ENCODE results near the gene HDAC11.
"Not testable (repeated sequence)": the region's sequence is repeated elsewhere in the genome, so short reads cannot be mapped to it uniquely, and the experiment has no call there.

Gene HDAC11

GRCh38 chr3:13479582-13480339 lies at the start of gene HDAC11:
TSS of gene HDAC11 (plus strand) at chr3:13480306. CDS start at chr3:13480348, 42 bp downstream.
- peak; percentile 98 for DNase-seq

- not testable (repeated sequence) for DNase-seq
Measured at GRCh38 chr3:13430411-13430875, 49.7 kb upstream of the HDAC11 start.

DNA sequence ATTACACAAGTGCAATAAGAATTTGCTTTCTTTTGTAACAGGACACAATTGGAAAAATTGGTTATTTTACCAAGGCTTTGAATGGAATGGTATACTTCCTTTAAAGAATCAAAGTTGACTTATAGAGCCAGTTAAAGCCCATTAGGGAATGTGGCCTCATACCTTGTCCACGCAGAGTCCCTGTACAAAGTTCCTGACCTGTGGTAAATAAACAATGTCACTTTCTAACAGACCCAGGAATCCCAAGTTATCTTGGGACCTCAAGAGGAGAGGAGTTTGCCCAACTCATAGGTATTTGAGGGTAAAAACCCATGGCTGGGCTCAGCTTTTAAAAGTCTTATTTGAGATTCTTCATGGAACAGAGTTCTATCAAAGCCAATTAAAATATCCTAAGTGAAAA lies 48.0 kb upstream of the HDAC11 start:
- DNase-seq = no peak

DNA sequence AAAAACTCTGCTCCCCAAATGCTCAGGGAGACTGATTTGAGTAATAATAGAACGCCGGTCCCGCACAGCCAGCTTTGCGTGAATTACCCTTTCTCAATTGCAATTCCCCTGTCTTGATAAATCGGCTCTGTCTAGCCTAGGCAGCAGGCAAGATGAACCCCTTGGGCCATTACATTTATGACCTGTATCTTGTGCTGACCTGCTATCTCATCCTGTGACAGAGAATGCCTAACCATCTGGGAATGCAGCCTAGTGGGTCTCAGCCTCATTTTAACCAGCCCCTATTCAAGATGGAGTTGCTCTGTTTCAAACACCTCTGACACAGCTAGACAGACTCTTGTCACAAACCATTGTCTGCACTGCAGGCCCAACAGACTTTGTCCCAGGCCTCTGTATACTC lies 46.2 kb upstream of the HDAC11 start:
- no peak for DNase-seq

DNA sequence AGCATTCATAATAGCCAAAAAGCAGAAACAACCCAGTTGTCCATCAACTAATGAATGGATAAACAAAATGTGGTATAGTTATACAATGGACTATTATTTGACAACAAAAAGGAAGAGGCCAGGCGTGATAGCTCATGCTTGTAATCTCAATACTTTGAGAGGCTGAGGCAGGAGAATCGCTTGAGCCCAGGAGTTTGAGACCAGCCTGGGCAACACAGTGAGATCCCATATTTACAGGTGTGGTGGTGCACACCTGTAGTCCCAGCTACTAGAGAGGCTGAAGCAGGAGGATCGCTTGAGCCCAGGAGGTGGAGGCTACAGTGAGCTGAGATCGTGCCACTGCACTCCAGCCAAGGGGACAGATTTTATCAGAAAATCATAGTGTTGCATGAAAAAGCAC lies 43.9 kb upstream of the HDAC11 start:
- DNase-seq = not testable (repeated sequence)

- no peak for DNase-seq
Measured at GRCh38 chr3:13440204-13440817, 39.8 kb upstream of the HDAC11 start.

GRCh38 chr3:13442882-13443281 lies 37.2 kb upstream of the HDAC11 start:
- DNase-seq = not testable (repeated sequence)

DNA sequence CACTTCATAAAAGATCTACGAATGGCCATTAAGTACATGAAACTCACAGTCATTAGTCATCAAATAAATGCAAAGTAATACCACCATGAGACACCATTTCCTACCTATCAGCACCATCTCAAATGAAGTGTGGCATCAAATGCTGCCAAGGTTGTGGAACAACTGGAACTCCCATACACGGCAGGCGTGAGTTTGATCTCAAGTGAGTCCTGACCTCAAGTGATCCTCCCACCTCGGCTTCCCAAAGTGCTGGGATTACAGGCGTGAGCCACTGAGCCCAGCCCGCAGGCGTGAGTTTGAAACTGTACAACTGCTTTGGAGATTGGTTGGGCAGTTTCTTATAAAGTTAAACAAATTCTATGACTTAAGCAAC lies 28.8 kb upstream of the HDAC11 start:
- peak in 1 of 2 donors; percentile 40 for DNase-seq

- DNase-seq = peak; percentile 43 to 74
Measured at GRCh38 chr3:13452490-13453335, 27.4 kb upstream of the HDAC11 start.

DNA sequence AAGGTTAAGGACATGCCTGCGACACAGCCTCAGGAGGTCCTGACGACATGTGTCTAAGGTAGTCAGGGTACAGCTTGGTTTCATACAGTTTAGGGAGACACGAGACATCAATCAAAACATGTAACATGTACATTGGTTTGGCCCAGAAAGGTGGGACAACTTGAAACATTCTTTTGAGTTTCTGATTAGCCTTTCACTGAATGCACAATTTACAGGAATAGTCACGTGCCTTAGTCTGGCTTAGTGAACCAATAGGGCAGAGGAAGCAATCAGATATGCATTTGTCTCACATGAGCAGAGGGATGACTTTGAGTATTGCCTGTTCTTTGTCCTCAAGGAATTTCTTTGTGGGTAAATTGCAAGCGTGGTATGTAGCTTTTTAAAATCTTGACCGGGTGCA lies 24.5 kb upstream of the HDAC11 start:
- DNase-seq = no peak

DNA sequence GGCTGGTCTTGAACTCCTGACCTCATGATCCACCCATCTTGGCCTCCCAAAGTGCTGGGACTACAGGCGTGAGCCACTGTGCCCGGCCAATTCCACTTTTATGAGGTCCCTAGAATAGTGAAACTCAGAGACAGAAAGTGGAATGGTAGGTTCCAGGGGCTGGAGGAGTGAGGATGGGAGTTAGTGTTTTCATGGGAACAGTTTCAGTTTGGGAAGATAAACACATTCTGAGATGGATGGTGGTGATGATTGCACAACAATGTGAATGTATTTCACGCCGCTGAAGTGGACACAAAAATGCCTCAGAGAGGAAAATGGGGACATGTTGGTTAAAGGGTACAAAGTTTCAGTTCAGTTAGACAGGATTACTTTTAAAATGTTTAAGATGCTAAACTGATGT lies 22.5 kb upstream of the HDAC11 start:
- no peak for DNase-seq

DNA sequence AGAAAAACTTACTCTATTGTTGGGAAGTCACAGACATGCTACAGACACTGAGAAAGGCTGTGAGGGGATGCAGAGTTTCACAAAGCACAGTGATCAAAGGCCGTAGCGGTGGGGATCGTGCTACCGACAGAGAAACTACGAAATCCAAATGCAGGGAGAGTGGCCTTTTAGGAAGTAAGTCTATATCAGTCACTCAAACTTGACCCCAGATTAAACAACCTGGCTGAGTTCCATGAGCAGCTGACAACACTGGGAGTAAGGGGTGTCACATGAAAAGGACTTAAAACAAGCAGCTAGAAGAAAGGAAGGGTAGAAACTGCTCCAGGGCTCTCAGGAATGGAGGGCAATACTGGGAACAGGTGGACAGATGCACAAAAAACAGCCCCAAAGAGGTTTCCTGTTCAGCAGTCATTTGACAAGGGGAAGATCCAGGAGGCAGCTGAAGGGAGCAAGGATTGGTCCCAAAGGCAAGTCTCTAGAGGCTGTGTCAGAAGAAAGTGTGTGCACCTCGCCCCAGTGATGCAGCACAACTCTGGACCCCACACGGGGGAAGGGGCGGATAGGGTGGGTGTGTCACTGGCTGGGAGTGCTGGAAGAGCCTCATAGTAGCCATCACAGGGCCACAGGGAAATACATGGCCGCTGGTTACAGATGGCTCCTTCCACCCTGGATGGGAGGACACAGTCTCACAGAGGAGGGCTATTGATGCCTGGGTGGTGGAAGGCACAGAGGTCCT lies 20.3 kb upstream of the HDAC11 start:
- no peak for DNase-seq

DNA sequence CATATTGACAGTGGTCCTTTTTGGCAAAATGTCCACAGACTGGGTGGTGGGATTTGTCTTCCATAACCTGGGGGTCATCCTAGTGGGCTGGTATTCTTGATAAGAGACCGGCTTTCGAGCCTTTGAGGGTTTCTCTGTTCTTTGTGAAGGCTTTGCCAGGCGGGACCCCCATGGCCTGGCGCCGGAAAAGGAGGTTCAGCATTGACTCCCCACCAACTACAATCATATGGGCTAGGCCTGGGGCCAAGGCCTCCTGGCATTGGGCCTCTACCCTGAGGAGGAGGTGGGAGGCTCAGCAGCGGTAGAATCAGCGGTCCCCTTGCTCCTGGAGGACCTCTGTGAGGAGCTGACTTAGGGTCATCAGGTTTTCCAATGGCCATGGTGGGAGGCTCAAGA lies 19.8 kb upstream of the HDAC11 start:
- no peak for DNase-seq

GRCh38 chr3:13461169-13462124 lies 18.7 kb upstream of the HDAC11 start:
- peak; percentile 71 to 82 for DNase-seq

GRCh38 chr3:13462125-13462629 lies 17.9 kb upstream of the HDAC11 start:
- DNase-seq = no peak

DNA sequence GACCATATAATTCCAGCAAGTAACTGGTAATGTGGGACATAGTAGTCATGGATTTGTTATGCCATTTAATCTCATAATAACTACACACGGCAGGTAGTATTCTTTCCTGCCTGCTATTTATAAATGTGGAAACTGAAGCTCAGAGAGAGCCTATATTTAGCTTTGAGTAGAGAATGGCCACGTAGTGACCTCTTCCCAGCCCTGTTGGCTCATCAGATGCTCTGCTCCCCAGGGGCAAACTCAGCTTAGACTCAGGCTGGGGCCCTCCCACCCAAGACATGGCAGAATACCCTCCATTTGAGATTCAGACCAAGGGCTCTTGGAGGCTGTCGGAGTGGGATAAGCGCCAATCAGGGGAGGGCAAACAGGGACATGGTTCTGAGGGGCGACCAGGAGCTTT lies 17.3 kb upstream of the HDAC11 start:
- no peak for DNase-seq

DNA sequence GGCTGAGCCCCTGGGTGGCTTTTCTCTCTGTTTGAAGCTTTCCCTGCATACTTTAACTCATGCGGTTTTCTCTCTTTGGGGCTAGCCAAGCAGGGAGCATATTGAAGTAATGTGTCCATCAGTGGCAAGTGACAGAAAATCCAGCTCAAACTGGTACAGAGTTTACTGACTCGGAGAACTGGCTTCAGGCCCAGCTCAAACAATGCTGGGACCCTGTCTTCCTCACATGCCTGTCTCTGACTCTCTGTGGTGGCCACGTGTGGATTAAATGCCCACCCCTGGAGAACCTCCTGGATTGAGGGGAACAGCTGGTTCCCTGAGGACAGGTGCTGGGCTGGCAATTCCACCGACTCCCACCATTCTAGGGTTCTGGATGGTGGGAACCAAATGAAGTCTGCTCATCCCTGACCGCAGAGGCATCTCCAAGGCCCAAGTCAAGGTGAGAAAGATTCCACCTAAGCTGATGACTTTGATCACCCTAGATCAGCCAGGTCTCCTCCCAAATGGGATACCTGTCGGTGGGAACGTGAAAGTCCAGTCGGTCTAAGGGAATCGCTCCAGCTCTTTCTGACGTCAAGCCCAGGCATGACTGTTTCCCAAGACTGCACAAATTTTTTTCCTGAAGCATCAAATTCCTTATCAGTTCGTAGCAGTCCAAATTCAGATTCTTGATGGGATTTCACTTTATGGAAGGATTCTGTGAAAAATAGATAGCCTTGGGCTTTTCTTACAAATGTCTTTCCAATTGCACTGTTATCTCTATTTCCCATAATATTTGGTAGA lies 16.3 kb upstream of the HDAC11 start:
- DNase-seq = no peak

DNA sequence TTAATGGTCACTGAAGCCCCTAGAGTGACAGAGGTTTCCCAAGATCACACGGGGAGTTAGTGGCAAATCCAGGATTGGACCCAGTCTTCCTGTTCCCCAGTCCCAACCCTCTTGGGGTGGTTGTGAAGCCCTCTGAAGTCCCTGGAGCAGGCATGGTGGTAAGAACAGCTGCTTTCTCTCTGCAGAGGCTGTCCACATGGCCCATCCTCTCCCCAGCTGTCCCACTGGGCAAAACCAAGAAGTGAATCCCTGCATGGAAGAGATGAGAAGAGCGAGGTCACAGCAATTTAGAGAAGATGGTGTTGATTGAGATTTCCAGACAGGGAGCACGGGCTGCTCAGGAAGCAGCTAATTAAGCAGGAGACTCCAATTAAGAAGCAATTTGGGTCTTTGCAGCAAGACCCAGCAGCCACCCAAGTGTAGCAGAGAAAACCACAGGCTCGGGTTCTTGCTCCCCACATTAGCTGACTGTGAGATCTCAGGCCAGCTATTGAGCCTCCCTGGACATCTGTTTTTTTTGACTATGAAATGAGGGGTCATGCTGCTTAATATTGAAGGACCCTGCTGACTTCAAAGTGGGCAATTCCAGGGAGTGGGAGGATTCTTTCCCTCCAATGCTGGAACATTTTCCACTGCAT lies 14.8 kb upstream of the HDAC11 start:
- DNase-seq = no peak

GRCh38 chr3:13466781-13467180 lies 13.3 kb upstream of the HDAC11 start:
- no peak for DNase-seq

Data from CD4-positive, alpha-beta T cell treated with Interferon alpha-2 for 1 hour (primary cell).